ENCODE measurements around the gene NHSL1.

DNA sequence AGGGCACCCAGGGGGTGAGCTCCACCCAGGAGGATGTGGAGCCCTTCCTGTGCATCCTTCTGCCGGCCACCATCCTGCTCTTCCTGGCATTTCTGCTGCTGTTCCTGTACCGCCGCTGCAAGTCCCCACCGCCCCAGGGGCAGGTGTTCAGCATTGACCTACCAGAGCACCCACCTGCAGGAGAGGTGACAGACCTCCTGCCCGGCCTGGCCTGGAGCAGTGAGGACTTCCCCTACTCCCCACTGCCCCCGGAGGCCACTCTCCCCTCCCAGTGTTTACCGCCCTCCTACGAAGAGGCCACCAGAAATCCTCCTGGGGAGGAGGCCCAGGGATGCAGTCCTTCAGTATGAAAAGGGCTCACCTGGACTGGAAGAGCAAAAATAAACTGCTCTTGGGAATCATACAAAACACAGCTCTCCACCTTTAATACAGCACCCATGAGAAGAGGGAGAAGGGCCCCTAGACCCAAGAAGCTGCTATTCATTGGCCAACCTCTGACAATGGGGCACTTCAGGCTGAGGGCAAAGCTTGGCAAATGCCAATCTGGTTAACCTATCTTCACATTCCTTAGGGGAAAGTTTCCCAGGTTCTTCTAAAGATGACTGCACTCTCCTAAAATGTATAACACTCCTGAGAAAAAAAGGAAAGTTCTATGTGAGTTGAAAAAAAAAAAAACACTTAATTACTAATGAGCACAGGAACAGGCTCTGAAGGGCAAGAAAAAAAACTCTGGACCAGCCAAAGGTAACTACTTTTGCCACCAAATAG lies 116.6 kb downstream of the NHSL1 start:
- TF ChIP-seq REST (IDR thresholded peaks at IDR 0.05; ENCODE audit: insufficient read depth in 1 of 2, low read depth in 2 of 2, low read length in 2 of 2) = no peak
- TF ChIP-seq POLR2AphosphoS5 (IDR thresholded peaks at IDR 0.05; ENCODE audit: low read depth, low read length) = no peak
- TF ChIP-seq TAF1 (IDR thresholded peaks at IDR 0.05; ENCODE audit: borderline replicate concordance, insufficient read depth, low read length) = no peak
- no peak for TF ChIP-seq SIN3A (IDR thresholded peaks at IDR 0.05; ENCODE audit: borderline replicate concordance, insufficient read depth, low read length)
- no peak for TF ChIP-seq FOXP2 (optimal IDR thresholded peaks at IDR 0.05; ENCODE audit: borderline replicate concordance, extremely low read depth, extremely low read length, insufficient read depth)
